RKO (cell line): ENCODE results near the gene SUDS3.
"Not testable (repeated sequence)": the region's sequence is repeated elsewhere in the genome, so short reads cannot be mapped to it uniquely, and the experiment has no call there.

Source experiments
- DNase-seq: peaks from one replicate; pipeline ENCODE4 v3.0.0-alpha.2; 2016; ENCODE audit warnings: low spot score

SUDS3 gene

GRCh38 chr12:118376089-118377020, at the start of gene SUDS3:
Gene SUDS3 (plus strand): TSS chr12:118376555. CDS start chr12:118376692, 137 bp downstream.
- peak; percentile 79 for DNase-seq

- DNase-seq = no peak
Observed at GRCh38 chr12:118326991-118327390, 49.4 kb upstream of the SUDS3 start.

GRCh38 chr12:118327391-118327790, 49.0 kb upstream of the SUDS3 start:
- no peak for DNase-seq

GRCh38 chr12:118328486-118329330, 47.6 kb upstream of the SUDS3 start:
- no peak for DNase-seq

- DNase-seq = no peak
Observed at GRCh38 chr12:118330421-118331018, 45.8 kb upstream of the SUDS3 start.

- DNase-seq = no peak
Observed at GRCh38 chr12:118332511-118332910, 43.8 kb upstream of the SUDS3 start.

- DNase-seq = no peak
Observed at GRCh38 chr12:118334241-118334640, 42.1 kb upstream of the SUDS3 start.

- DNase-seq = no peak
Observed at GRCh38 chr12:118334939-118335567, 41.3 kb upstream of the SUDS3 start.

GRCh38 chr12:118336123-118336522, 40.2 kb upstream of the SUDS3 start:
- no peak for DNase-seq

GRCh38 chr12:118337194-118337838, 39.0 kb upstream of the SUDS3 start:
- no peak for DNase-seq

GRCh38 chr12:118342090-118342489, 34.3 kb upstream of the SUDS3 start:
- no peak for DNase-seq

- DNase-seq = no peak
Observed at GRCh38 chr12:118344829-118345228, 31.5 kb upstream of the SUDS3 start.

GRCh38 chr12:118345355-118345754, 31.0 kb upstream of the SUDS3 start:
- no peak for DNase-seq

GRCh38 chr12:118346895-118347294, 29.5 kb upstream of the SUDS3 start:
- no peak for DNase-seq

- no peak for DNase-seq
Observed at GRCh38 chr12:118347916-118348315, 28.4 kb upstream of the SUDS3 start.

GRCh38 chr12:118350908-118351559, 25.3 kb upstream of the SUDS3 start:
- no peak for DNase-seq

- DNase-seq = no peak
Observed at GRCh38 chr12:118353721-118354120, 22.6 kb upstream of the SUDS3 start.

GRCh38 chr12:118354503-118354902, 21.9 kb upstream of the SUDS3 start:
- DNase-seq = not testable (repeated sequence)

GRCh38 chr12:118354903-118355302, 21.5 kb upstream of the SUDS3 start:
- no peak for DNase-seq

- no peak for DNase-seq
Observed at GRCh38 chr12:118355843-118356242, 20.5 kb upstream of the SUDS3 start.

- DNase-seq = no peak
Observed at GRCh38 chr12:118356809-118357256, 19.5 kb upstream of the SUDS3 start.
